K562 (cell line): ENCODE results near the gene PDLIM5. TPM values are rescaled to one million over a fixed set of nuclear protein-coding genes. Genes with fewer than 3 reads are reported as not detected.

ENCODE experiments used
- ATAC-seq: fragments of 200-7000 bp; cut with Tn5 transposase; 3 replicates; pipeline ENCODE4 v1.9.1; 2020; ENCODE audit warnings: moderate library complexity
- BruUV-seq: library from RNA; stranded (reverse); fragments of 400-500 nt; replicated peaks from 2 replicates; lab custom pipeline; 2021; lab: Mats Ljungman, UMichigan
- CTCF ChIA-PET: fragments of 300-600 bp; formaldehyde crosslinking; extraction: SDS; loops from one replicate; lab custom pipeline; 2021; ENCODE audit warnings: low intra/inter-chr PET ratio; lab: Yijun Ruan, JAX
- POLR2A ChIA-PET: fragments of 300-600, 350-650 bp; sonication (Branson Sonifier 250); formaldehyde crosslinking; extraction: SDS; loops from one replicate; lab custom pipeline; 2021; ENCODE audit warnings: antibody characterized with exemption, inconsistent platforms; lab: Yijun Ruan, JAX
- DNase-seq, 4 experiments: peaks; one replicate each; pipeline versions ENCODE4 v3.0.0 to v3.0.0-alpha.2; 2011 to 2018; ENCODE audit warnings: low spot score in 3 of 4, mixed read lengths in 3 of 4; ENCODE audit errors: extremely low read depth in 1 of 4
- FAIRE-seq: peaks from 2 replicates; lab custom pipeline; 2011; peaks lifted over from hg19 to GRCh38; lab: Jason Lieb, UNC
- H2AFZ ChIP-seq: 2 replicates; pipeline ENCODE4 v1.6.0; 2011; ENCODE audit warnings: low read depth, low read length, control low read depth, inconsistent platforms
- H3K27ac ChIP-seq: fragments of 200-600 bp; 3 replicates; pipeline ENCODE4 v1.8.0; 2011; ENCODE audit warnings: low read depth, mild to moderate bottlenecking, control low read depth, inconsistent platforms, low read length, moderate library complexity, mixed read lengths; ENCODE audit errors: extremely low read depth
- H3K27me3 ChIP-seq, 2 experiments: fragments of 300-600 bp in 1 of 2; 2 replicates in 1 of 2; 3 replicates in 1 of 2; pipeline versions ENCODE4 v1.6.0 to v1.8.0; 2011; ENCODE audit warnings: inconsistent platforms in 2 of 2, low read length in 2 of 2, mild to moderate bottlenecking in 1 of 2, mixed read lengths in 1 of 2, moderate library complexity in 1 of 2; ENCODE audit not compliant: control insufficient read depth in 2 of 2, insufficient read depth in 2 of 2
- H3K36me3 ChIP-seq: fragments of 300-600 bp; 3 replicates; pipeline ENCODE4 v1.8.0; 2011; ENCODE audit warnings: mild to moderate bottlenecking, low read length, inconsistent platforms; ENCODE audit not compliant: control insufficient read depth, insufficient read depth
- H3K4me1 ChIP-seq, 2 experiments: fragments of 200-600 bp in 1 of 2; replicated peaks in 1 of 2; 2 replicates in 1 of 2; 3 replicates in 1 of 2; pipeline versions ENCODE4 v1.5.1 to v1.8.0; 2011; ENCODE audit warnings: inconsistent platforms in 2 of 2, low read length in 2 of 2, mild to moderate bottlenecking in 1 of 2, mixed read lengths in 1 of 2, moderate library complexity in 1 of 2; ENCODE audit not compliant: control insufficient read depth in 2 of 2, insufficient read depth in 2 of 2
- H3K4me2 ChIP-seq: 2 replicates; pipeline ENCODE4 v1.6.1; 2011; ENCODE audit warnings: low read length, control low read depth, inconsistent platforms, mixed read lengths; ENCODE audit not compliant: insufficient read depth
- H3K4me3 ChIP-seq: fragments of 200-600 bp; sonication (generic), shearing (Covaris generic); 2 replicates; pipeline ENCODE4 v1.5.1; 2016; ENCODE audit warnings: control low read depth, inconsistent platforms
- H3K79me2 ChIP-seq: fragments of 200-600 bp; 3 replicates; pipeline ENCODE4 v1.8.0; 2011; ENCODE audit warnings: low read length, inconsistent platforms; ENCODE audit not compliant: control insufficient read depth, insufficient read depth
- H3K9ac ChIP-seq, 2 experiments: 2 replicates each; pipeline versions ENCODE4 v1.6.0 to v1.6.1; 2011; ENCODE audit warnings: low read depth in 2 of 2, low read length in 2 of 2, control low read depth in 1 of 2, inconsistent platforms in 1 of 2, mild to moderate bottlenecking in 1 of 2, mixed read lengths in 1 of 2; ENCODE audit not compliant: insufficient read depth in 1 of 2
- H3K9me1 ChIP-seq: one replicate; pipeline ENCODE4 v1.6.0; 2011; ENCODE audit warnings: inconsistent platforms, mild to moderate bottlenecking, low read length, moderate library complexity; ENCODE audit not compliant: control insufficient read depth, insufficient read depth
- H3K9me3 ChIP-seq: replicated peaks from 2 replicates; pipeline ENCODE4 v1.5.1; 2011; ENCODE audit warnings: low read depth, low read length, inconsistent platforms; ENCODE audit not compliant: control insufficient read depth, insufficient read depth
- H4K20me1 ChIP-seq: replicated peaks from 2 replicates; pipeline ENCODE4 v1.6.1; 2011; ENCODE audit warnings: low read length, inconsistent platforms, mixed read lengths; ENCODE audit not compliant: control insufficient read depth, insufficient read depth
- BCOR ChIP-seq: fragments of 450-650 bp; IDR thresholded peaks from 2 replicates; pipeline ENCODE4 v1.6.1; 2016
- BRD9 ChIP-seq: fragments of 450-650 bp; IDR thresholded peaks from 2 replicates; pipeline ENCODE4 v1.6.1; 2018; ENCODE audit warnings: low read depth; ENCODE audit not compliant: partially characterized antibody
- ERF ChIP-seq: fragments of 450-650 bp; formaldehyde crosslinking; IDR thresholded peaks from 2 replicates; pipeline ENCODE4 v1.4.0; 2020; ENCODE audit warnings: mild to moderate bottlenecking, mixed read lengths
- FOSL1 ChIP-seq: fragments of 200-800 bp; sonication (Bioruptor generic); conservative IDR thresholded peaks from 2 replicates; pipeline ENCODE4 v1.6.1; 2016; ENCODE audit warnings: missing genetic modification characterization, missing compliant biosample characterization
- HSF4 ChIP-seq: fragments of 250-450 bp; sonication (Bioruptor Pico); IDR thresholded peaks from 2 replicates; pipeline ENCODE4 v2.1.2; 2022; ENCODE audit warnings: mild to moderate bottlenecking, moderate library complexity, borderline replicate concordance
- MAFK ChIP-seq: IDR thresholded peaks from 2 replicates; pipeline ENCODE4 v1.6.1; 2011; ENCODE audit warnings: low read length, improper control_type of control experiment
- MEF2D ChIP-seq: conservative IDR thresholded peaks from 2 replicates; pipeline ENCODE4 v1.6.1; 2016; ENCODE audit warnings: low read depth, missing genetic modification characterization, missing compliant biosample characterization
- NCOR1 ChIP-seq: fragments of 450-650 bp; IDR thresholded peaks from 2 replicates; pipeline ENCODE4 v1.6.1; 2016; ENCODE audit warnings: mild to moderate bottlenecking, moderate library complexity
- SIN3B ChIP-seq: fragments of 450-650 bp; IDR thresholded peaks from 2 replicates; pipeline ENCODE4 v1.6.1; 2017; ENCODE audit warnings: low read depth, mild to moderate bottlenecking, moderate library complexity
- SMAD3 ChIP-seq: fragments of 450-650 bp; formaldehyde crosslinking; conservative IDR thresholded peaks from 2 replicates; pipeline ENCODE4 v1.4.0; 2020; ENCODE audit warnings: mild to moderate bottlenecking
- SRSF3 ChIP-seq: fragments of 200-400 bp; formaldehyde crosslinking; IDR thresholded peaks from 2 replicates; pipeline ENCODE4 v1.6.1; 2016; ENCODE audit warnings: mild to moderate bottlenecking, low read length, moderate library complexity; ENCODE audit not compliant: insufficient read depth
- TCFL5 ChIP-seq: fragments of 250-450 bp; sonication (Bioruptor Pico); conservative IDR thresholded peaks from 2 replicates; pipeline ENCODE4 v1.6.1; 2021; ENCODE audit warnings: mild to moderate bottlenecking, moderate library complexity, matching md5 sums
- ZNF143 ChIP-seq: sonication (generic); formaldehyde crosslinking; IDR thresholded peaks from 2 replicates; pipeline ENCODE4 v1.9.0; 2022; ENCODE audit warnings: mild to moderate bottlenecking, missing genetic modification reagents
- ZNF274 ChIP-seq: IDR thresholded peaks from 2 replicates; pipeline ENCODE4 v1.6.1; 2011; ENCODE audit warnings: low read depth, mild to moderate bottlenecking, low read length, moderate library complexity, borderline replicate concordance
- ZNF347 ChIP-seq: fragments of 450-650 bp; formaldehyde crosslinking; IDR thresholded peaks from 2 replicates; pipeline ENCODE4 v1.4.0; 2020; ENCODE audit warnings: low read depth, mild to moderate bottlenecking, moderate library complexity
- ZNF512 ChIP-seq: IDR thresholded peaks from 2 replicates; pipeline ENCODE4 v1.6.1; 2016; ENCODE audit warnings: missing genetic modification characterization, missing compliant biosample characterization
- in situ Hi-C: fragments of 300-500 bp; cut with MboI; formaldehyde crosslinking; loops from 4 replicates; pipeline ENCODE4 v1.15.0; 2018; ENCODE audit warnings: inconsistent platforms, mixed read lengths
- intact Hi-C: fragments of 100-400 bp; cut with micrococcal nuclease; formaldehyde crosslinking; loops from 2 replicates; pipeline ENCODE4 v1.14.2; 2022
- polyA plus RNA-seq, 8 experiments: library from polyadenylated mRNA; depleted of rRNA in 4 of 8; stranded (reverse) in 5 of 8; unstranded in 3 of 8; fragments of >200 nt; fragmentation: Nextera tagmentation in 2 of 8; fragmentation: Illumina TruSeq in 1 of 8; extraction: Ambion mirVana in 2 of 8; extraction: Trizol in 1 of 8; gene quantifications; 2 replicates each; pipeline versions ENCODE4 v1.2.1 to v1.2.3, GENCODE V29; 2011 to 2014; ENCODE audit warnings: inconsistent platforms in 1 of 8, missing spikeins in 1 of 8
- total RNA-seq, 7 experiments: library from RNA; depleted of rRNA in 6 of 7; stranded (reverse); fragments of >200 nt in 6 of 7; fragmentation: Illumina TruSeq in 2 of 7; extraction: Trizol in 2 of 7; gene quantifications; 2 replicates each; pipeline versions ENCODE4 v1.2.1 to v1.2.3, GENCODE V29; 2011 to 2021; ENCODE audit warnings: low replicate concordance in 1 of 7

PDLIM5 gene
- total and polyA plus RNA-seq, 9 of the 15 experiments (the other 6 are each of a cell fraction or from before 2014, with no cell fraction given) = 36.9 to 127 (median 62.5) TPM

GRCh38 chr4:94409962-94410361, 41.8 kb upstream of the PDLIM5 start:
- H3K27ac ChIP-seq = no peak overlapping the region
- H3K27me3 ChIP-seq = no peaks in the 10 kb centered on the region
- no peaks in the 10 kb centered on the region for H4K20me1 ChIP-seq
- H2AFZ ChIP-seq = no peak overlapping the region
- DNase-seq = no peak
- FAIRE-seq = no peak
- H3K4me1 ChIP-seq = peaks cover 4 to 22% of the 10 kb centered on the region in 2 experiments; a peak in 2 of 5 replicates
- no peaks in the 10 kb centered on the region for H3K79me2 ChIP-seq
- POLR2A ChIA-PET = no interaction called here
- no TSS peak for BruUV-seq
- no peak overlapping the region for H3K4me3 ChIP-seq
- no peak for TF ChIP-seq ZNF143 (CRISPR knock-in tag)
- TF ChIP-seq SRSF3 = no peak
- TF ChIP-seq MEF2D = no peak
- TF ChIP-seq SIN3B = no peak
- no peak for TF ChIP-seq ZNF347 (CRISPR knock-in tag)
- no peak for TF ChIP-seq MAFK
- no peak for TF ChIP-seq FOSL1
- TF ChIP-seq ZNF274 = no peak
- TF ChIP-seq ERF (CRISPR knock-in tag) = no peak
- no peak for TF ChIP-seq HSF4
- TF ChIP-seq SMAD3 (CRISPR knock-in tag) = no peak
- no peak for TF ChIP-seq BRD9
- no peak for TF ChIP-seq NCOR1
- no peak for TF ChIP-seq BCOR
- no peak for TF ChIP-seq TCFL5 (CRISPR knock-in tag)
- no peak for TF ChIP-seq ZNF512 (tag)
- ATAC-seq = no peak
- H3K36me3 ChIP-seq = no peaks in the 10 kb centered on the region
- no peak overlapping the region for H3K4me2 ChIP-seq
- intact Hi-C loops = loop anchor here (5.0 kb wide), 1 partner anchor 78 kb away; no protein-coding TSS in a partner anchor
- in situ Hi-C loops = no loop called here
- no peaks in the 10 kb centered on the region for H3K9me1 ChIP-seq
- CTCF ChIA-PET = no interaction called here
- H3K9ac ChIP-seq = no peak overlapping the region
- no peaks in the 10 kb centered on the region for H3K9me3 ChIP-seq
